Thoracic aorta (tissue), 2 donors: Measurements from ENCODE around the gene TMEM107. TPM values are rescaled to one million over a fixed set of nuclear protein-coding genes. Genes with fewer than 3 reads are reported as not detected.

Experiments used
- ATAC-seq: fragments of 150-250 bp; one replicate; pipeline ENCODE4 v1.8.0; 2017; ENCODE audit warnings: low read depth; ENCODE audit not compliant: insufficient number of reproducible peaks, low FRiP score
- DNase-seq: peaks from one replicate; pipeline ENCODE4 v3.0.0-alpha.2; 2020; ENCODE audit warnings: low spot score
- H3K27ac ChIP-seq, 2 donors: fragments of 200-600 bp; sonication (generic); 1 replicate in 1 of 2; 2 replicates in 1 of 2; pipeline ENCODE4 v1.5.1; 2016; ENCODE audit warnings: mild to moderate bottlenecking in 2 of 2, moderate library complexity in 2 of 2
- H3K27me3 ChIP-seq: fragments of 200-600 bp; sonication (generic); replicated peaks from 2 replicates; pipeline ENCODE4 v1.6.0; 2016; ENCODE audit warnings: mild to moderate bottlenecking; ENCODE audit not compliant: insufficient read depth
- H3K36me3 ChIP-seq: fragments of 200-600 bp; sonication (generic); one replicate; pipeline ENCODE4 v1.5.1; 2016
- H3K4me1 ChIP-seq, 2 donors: fragments of 200-600 bp; sonication (generic); 1 replicate in 1 of 2; 2 replicates in 1 of 2; pipeline versions ENCODE4 v1.5.1 to v1.6.0; 2016; ENCODE audit warnings: low read depth in 2 of 2, mild to moderate bottlenecking in 1 of 2; ENCODE audit not compliant: control insufficient read depth in 1 of 2
- H3K4me3 ChIP-seq: fragments of 200-600 bp; sonication (generic); 2 replicates; pipeline ENCODE4 v1.5.1; 2016; ENCODE audit warnings: mild to moderate bottlenecking
- H3K9me3 ChIP-seq: fragments of 200-600 bp; sonication (generic); 2 replicates; pipeline ENCODE4 v1.5.1; 2016
- total RNA-seq, 2 donors: library from RNA; depleted of rRNA; stranded (reverse); fragments of >200 nt; gene quantifications; one replicate each; pipeline versions ENCODE4 v1.1.0 to v1.2.3, GENCODE V29; 2016
- TF ChIP-seq, protein P1 (sequence below): fragments of 200-600 bp; sonication (generic); IDR thresholded peaks from one replicate; pipeline ENCODE4 v1.5.1; 2019; ENCODE audit warnings: antibody characterized with exemption

TMEM107 gene
- total RNA-seq, 2 donors from 2014 or later: 8.4 to 32.1 TPM

DNA sequence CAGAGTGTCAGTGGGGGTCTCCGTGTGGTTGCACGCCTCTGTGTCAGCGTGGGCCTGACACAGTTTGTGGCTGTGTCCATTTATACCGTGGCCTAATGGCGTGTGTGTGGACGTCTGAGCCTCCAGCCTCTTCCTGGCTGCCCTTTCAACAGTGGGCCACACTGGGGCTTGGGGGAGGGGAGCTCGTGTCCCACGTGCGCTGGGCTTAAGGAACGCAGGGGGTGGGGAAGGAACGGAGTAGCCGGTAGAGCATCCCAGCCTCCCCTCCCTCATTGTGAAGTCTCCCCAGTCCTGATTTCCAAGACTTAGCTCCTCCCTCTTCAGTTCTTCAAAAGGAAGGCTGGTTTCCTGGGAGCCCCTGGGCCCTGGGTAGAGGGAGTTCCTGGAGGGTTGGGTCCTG lies 42.8 kb downstream of the TMEM107 start:
- no peak overlapping the region for H3K27ac ChIP-seq
- ATAC-seq: no peak
- H3K9me3 ChIP-seq: no peaks in the 10 kb centered on the region
- peaks cover 5 to 10% of the 10 kb centered on the region in 2 donors for H3K4me1 ChIP-seq
- no peaks in the 10 kb centered on the region for H3K36me3 ChIP-seq
- TF ChIP-seq, protein P1, sequence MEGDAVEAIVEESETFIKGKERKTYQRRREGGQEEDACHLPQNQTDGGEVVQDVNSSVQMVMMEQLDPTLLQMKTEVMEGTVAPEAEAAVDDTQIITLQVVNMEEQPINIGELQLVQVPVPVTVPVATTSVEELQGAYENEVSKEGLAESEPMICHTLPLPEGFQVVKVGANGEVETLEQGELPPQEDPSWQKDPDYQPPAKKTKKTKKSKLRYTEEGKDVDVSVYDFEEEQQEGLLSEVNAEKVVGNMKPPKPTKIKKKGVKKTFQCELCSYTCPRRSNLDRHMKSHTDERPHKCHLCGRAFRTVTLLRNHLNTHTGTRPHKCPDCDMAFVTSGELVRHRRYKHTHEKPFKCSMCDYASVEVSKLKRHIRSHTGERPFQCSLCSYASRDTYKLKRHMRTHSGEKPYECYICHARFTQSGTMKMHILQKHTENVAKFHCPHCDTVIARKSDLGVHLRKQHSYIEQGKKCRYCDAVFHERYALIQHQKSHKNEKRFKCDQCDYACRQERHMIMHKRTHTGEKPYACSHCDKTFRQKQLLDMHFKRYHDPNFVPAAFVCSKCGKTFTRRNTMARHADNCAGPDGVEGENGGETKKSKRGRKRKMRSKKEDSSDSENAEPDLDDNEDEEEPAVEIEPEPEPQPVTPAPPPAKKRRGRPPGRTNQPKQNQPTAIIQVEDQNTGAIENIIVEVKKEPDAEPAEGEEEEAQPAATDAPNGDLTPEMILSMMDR: no peak
- no peak for DNase-seq
- H3K27me3 ChIP-seq: no peaks in the 10 kb centered on the region
- no peak overlapping the region for H3K4me3 ChIP-seq

DNA sequence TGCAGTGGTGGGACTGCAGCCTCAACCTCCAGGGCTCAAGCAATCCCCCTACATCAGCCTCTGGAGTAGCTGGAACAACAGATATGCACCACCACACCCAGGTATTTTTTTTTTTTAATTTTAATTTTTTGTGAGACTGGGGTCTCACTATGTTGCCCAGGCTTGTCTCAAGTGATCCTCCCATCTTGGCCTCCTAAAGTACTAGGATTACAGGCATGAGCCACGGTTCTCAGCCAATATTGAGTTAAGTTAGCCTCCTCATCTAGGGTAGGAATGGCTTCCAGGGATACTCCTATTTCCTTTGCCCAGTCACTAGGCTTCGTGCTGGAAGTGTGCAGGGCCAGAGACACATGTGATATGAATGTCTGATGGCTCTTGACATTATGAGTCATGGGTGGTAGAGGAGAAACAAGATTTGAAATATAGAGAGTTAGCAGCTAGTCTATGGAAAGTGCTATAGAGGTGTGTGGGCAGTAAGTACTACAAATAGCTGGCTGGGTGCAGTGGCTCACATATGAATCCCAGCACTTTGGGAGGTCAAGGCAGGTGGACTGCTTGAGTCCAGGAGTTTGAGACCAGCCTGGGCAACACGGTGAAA lies 44.2 kb downstream of the TMEM107 start:
- Histone ChIP-seq H3K36me3 (no peaks in the 10 kb centered on the region), H3K4me3 (no peak overlapping the region), H3K27ac (no peak overlapping the region), H3K9me3 (no peaks in the 10 kb centered on the region), H3K4me1 (no peaks in the 10 kb centered on the region), H3K27me3 (no peaks in the 10 kb centered on the region)
- DNase-seq (no peak), ATAC-seq (no peak)
- TF ChIP-seq, protein P1: no peak

GRCh38 chr17:8128125-8128784 lies 47.9 kb downstream of the TMEM107 start:
- DNase-seq (no peak), ATAC-seq (no peak)
- Histone ChIP-seq H3K4me3 (no peak overlapping the region), H3K4me1 (peaks cover 22 to 29% of the 10 kb centered on the region in 2 donors), H3K27me3 (no peaks in the 10 kb centered on the region), H3K36me3 (no peaks in the 10 kb centered on the region), H3K9me3 (no peaks in the 10 kb centered on the region), H3K27ac (no peak overlapping the region)
- TF ChIP-seq, protein P1: no peak

DNA sequence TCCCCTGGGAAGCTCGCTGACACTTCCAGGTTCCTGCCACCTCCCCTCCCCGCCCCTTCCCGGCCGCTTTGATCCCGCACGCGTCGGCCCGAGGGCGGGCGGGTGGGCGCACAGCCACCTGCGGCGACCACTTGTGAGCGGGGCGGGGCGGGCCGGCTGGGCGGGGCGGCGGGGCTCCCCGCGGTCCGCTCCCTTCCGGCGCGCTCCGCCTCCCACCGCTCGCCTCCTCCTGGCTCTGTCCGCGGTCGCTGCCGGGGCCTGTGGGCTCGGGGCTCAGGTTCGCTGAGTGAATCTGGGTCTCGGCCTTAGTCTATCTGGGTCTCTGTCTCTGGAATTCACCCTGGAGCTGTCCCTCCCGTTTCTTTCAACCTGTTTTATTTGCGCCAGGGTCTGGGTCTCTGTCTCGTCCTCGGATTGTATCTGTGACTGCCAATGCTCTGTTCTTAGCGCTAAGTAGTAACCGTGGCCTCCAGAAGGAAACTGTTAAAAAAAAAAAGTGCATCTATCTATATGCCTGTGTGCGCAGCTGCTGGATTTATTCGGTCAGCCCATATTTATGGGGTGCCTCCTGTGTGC lies 49.6 kb downstream of the TMEM107 start:
- no peaks in the 10 kb centered on the region for H3K36me3 ChIP-seq
- peak overlapping the region in 1 of 2 donors; percentile 37 for H3K27ac ChIP-seq
- DNase-seq (no peak), ATAC-seq (no peak)
- peaks cover 34 to 44% of the 10 kb centered on the region in 2 donors for H3K4me1 ChIP-seq
- peak overlapping the region; percentile 80 for H3K4me3 ChIP-seq
- H3K9me3 ChIP-seq: no peaks in the 10 kb centered on the region
- no peaks in the 10 kb centered on the region for H3K27me3 ChIP-seq
- TF ChIP-seq, protein P1: no peak

- H3K27ac ChIP-seq: peak overlapping the region in 1 of 2 donors; percentile 39
- ATAC-seq (no peak), DNase-seq (no peak)
- H3K4me3 ChIP-seq: peak overlapping the region; percentile 80
- no peaks in the 10 kb centered on the region for H3K27me3 ChIP-seq
- peaks cover 37 to 50% of the 10 kb centered on the region in 2 donors for H3K4me1 ChIP-seq
- no peaks in the 10 kb centered on the region for H3K9me3 ChIP-seq
- no peaks in the 10 kb centered on the region for H3K36me3 ChIP-seq
- TF ChIP-seq, protein P1: no peak
Measured at GRCh38 chr17:8125947-8126490, 50.2 kb downstream of the TMEM107 start.
